GM23338 (cell line): ENCODE measurements around the gene TNS1. TPM values are rescaled to one million over a fixed set of nuclear protein-coding genes. Genes with fewer than 3 reads are reported as not detected.

ENCODE experiments used
- ATAC-seq: fragments of 200-7000 bp; cut with Tn5 transposase; 3 replicates; pipeline ENCODE4 v1.9.1; 2020
- DNase-seq: peaks from one replicate; pipeline ENCODE4 v3.0.0-alpha.2; 2015; ENCODE audit warnings: low spot score
- H2AFZ ChIP-seq: fragments of 200-600 bp; sonication (generic); 2 replicates; pipeline ENCODE4 v1.8.0; 2016; ENCODE audit warnings: antibody characterized with exemption, mild to moderate bottlenecking, moderate library complexity
- H3F3A ChIP-seq: fragments of 200-600 bp; sonication (generic); replicated peaks from 2 replicates; pipeline ENCODE4 v1.8.0; 2017; ENCODE audit warnings: antibody characterized with exemption, mixed run types, low read depth
- H3K27ac ChIP-seq: fragments of 200-600 bp; sonication (generic); 2 replicates; pipeline ENCODE4 v1.6.1; 2016; ENCODE audit warnings: low read depth
- H3K27me3 ChIP-seq: fragments of 200-600 bp; sonication (generic); 2 replicates; pipeline ENCODE4 v1.8.0; 2016; ENCODE audit warnings: mild to moderate bottlenecking, mixed run types, moderate library complexity; ENCODE audit not compliant: insufficient read depth
- H3K36me3 ChIP-seq: fragments of 200-600 bp; sonication (generic); 2 replicates; pipeline ENCODE4 v1.8.0; 2016; ENCODE audit warnings: mild to moderate bottlenecking; ENCODE audit not compliant: insufficient read depth
- H3K4me1 ChIP-seq: fragments of 200-600 bp; sonication (generic); 2 replicates; pipeline ENCODE4 v1.8.0; 2016; ENCODE audit warnings: mild to moderate bottlenecking, moderate library complexity; ENCODE audit not compliant: insufficient read depth
- H3K4me2 ChIP-seq: fragments of 200-600 bp; sonication (generic); 2 replicates; pipeline ENCODE4 v1.7.1; 2017; ENCODE audit warnings: mixed run types
- H3K4me3 ChIP-seq: fragments of 200-600 bp; sonication (generic); 2 replicates; pipeline ENCODE4 v1.6.1; 2016; ENCODE audit warnings: mixed run types
- H3K79me2 ChIP-seq: fragments of 200-600 bp; sonication (generic); replicated peaks from 2 replicates; pipeline ENCODE4 v1.8.0; 2017; ENCODE audit warnings: mild to moderate bottlenecking; ENCODE audit not compliant: insufficient read depth
- H3K9me2 ChIP-seq: fragments of 200-600 bp; sonication (generic); 2 replicates; pipeline ENCODE4 v1.8.0; 2017; ENCODE audit not compliant: insufficient read depth
- H4K20me1 ChIP-seq: fragments of 200-600 bp; sonication (generic); replicated peaks from 2 replicates; pipeline ENCODE4 v1.8.0; 2017; ENCODE audit warnings: mild to moderate bottlenecking; ENCODE audit not compliant: insufficient read depth
- H3K27ac Mint-ChIP-seq: 2 replicates; pipeline ENCODE4 v1.8.0; 2020; ENCODE audit warnings: inconsistent platforms, mild to moderate bottlenecking, moderate library complexity, mixed read lengths
- H3K27me3 Mint-ChIP-seq: 3 replicates; pipeline ENCODE4 v1.8.0; 2022; ENCODE audit warnings: low read depth, mild to moderate bottlenecking, moderate library complexity, mixed read lengths, inconsistent platforms; ENCODE audit not compliant: insufficient read depth, poor library complexity
- H3K36me3 Mint-ChIP-seq: 3 replicates; pipeline ENCODE4 v1.8.0; 2021; ENCODE audit warnings: low read depth, mild to moderate bottlenecking, inconsistent platforms, moderate library complexity, mixed read lengths
- H3K4me1 Mint-ChIP-seq: 3 replicates; pipeline ENCODE4 v1.8.0; 2020; ENCODE audit warnings: mild to moderate bottlenecking, inconsistent platforms, mixed read lengths
- H3K4me3 Mint-ChIP-seq: 3 replicates; pipeline ENCODE4 v1.8.0; 2021; ENCODE audit warnings: moderate library complexity, mild to moderate bottlenecking, inconsistent platforms, mixed read lengths
- H3K9me3 Mint-ChIP-seq: 3 replicates; pipeline ENCODE4 v1.8.0; 2020; ENCODE audit warnings: moderate library complexity, mild to moderate bottlenecking, inconsistent platforms, mixed read lengths
- CREB1 ChIP-seq: fragments of 250-450 bp; sonication (Bioruptor Pico); IDR thresholded peaks from 2 replicates; pipeline ENCODE4 v1.5.0; 2020; ENCODE audit warnings: low read depth, mild to moderate bottlenecking, moderate library complexity
- CTCF ChIP-seq, 2 experiments: fragments of 200-600 bp in 1 of 2; sonication (generic) in 1 of 2; conservative IDR thresholded peaks; 2 replicates each; pipeline versions ENCODE4 v1.5.1 to v1.6.1; 2016 to 2017; ENCODE audit warnings: antibody characterized with exemption in 2 of 2, low read depth in 2 of 2, mild to moderate bottlenecking in 2 of 2, moderate library complexity in 1 of 2
- ETS1 ChIP-seq: IDR thresholded peaks from 2 replicates; pipeline ENCODE4 v1.6.1; 2016; ENCODE audit warnings: antibody characterized with exemption
- EZH2 ChIP-seq: fragments of 200-600 bp; sonication (generic); IDR thresholded peaks from one replicate; pipeline ENCODE4 v1.8.0; 2017; ENCODE audit warnings: antibody characterized with exemption, mild to moderate bottlenecking, low read depth; ENCODE audit not compliant: unreplicated experiment
- EZH2phosphoT487 ChIP-seq: fragments of 200-600 bp; sonication (generic); IDR thresholded peaks from one replicate; pipeline ENCODE4 v1.8.1; 2018; ENCODE audit warnings: antibody characterized with exemption; ENCODE audit not compliant: unreplicated experiment
- JUNB ChIP-seq: IDR thresholded peaks from one replicate; pipeline ENCODE4 v1.6.1; 2016; ENCODE audit warnings: antibody characterized with exemption; ENCODE audit not compliant: unreplicated experiment
- NANOG ChIP-seq: IDR thresholded peaks from 2 replicates; pipeline ENCODE4 v1.6.1; 2016; ENCODE audit warnings: antibody characterized with exemption, borderline replicate concordance
- POLR2AphosphoS5 ChIP-seq: IDR thresholded peaks from 2 replicates; pipeline ENCODE4 v1.6.1; 2016; ENCODE audit warnings: antibody characterized with exemption, low read depth
- REST ChIP-seq: IDR thresholded peaks from one replicate; pipeline ENCODE4 v1.6.1; 2018; ENCODE audit warnings: antibody characterized with exemption; ENCODE audit not compliant: unreplicated experiment
- STAT1 ChIP-seq: IDR thresholded peaks from one replicate; pipeline ENCODE4 v1.6.1; 2016; ENCODE audit warnings: antibody characterized with exemption; ENCODE audit not compliant: unreplicated experiment
- ZNF114 ChIP-seq: fragments of 250-450 bp; sonication (Bioruptor Pico); IDR thresholded peaks from 2 replicates; pipeline ENCODE4 v1.5.0; 2020; ENCODE audit warnings: mild to moderate bottlenecking, moderate library complexity
- ZNF331 ChIP-seq: fragments of 250-450 bp; sonication (Bioruptor Pico); IDR thresholded peaks from 2 replicates; pipeline ENCODE4 v1.5.0; 2020; ENCODE audit warnings: low read depth, mild to moderate bottlenecking, moderate library complexity
- ZNF462 ChIP-seq: fragments of 250-450 bp; sonication (Bioruptor Pico); IDR thresholded peaks from 2 replicates; pipeline ENCODE4 v1.5.0; 2020; ENCODE audit warnings: mild to moderate bottlenecking, moderate library complexity
- polyA plus RNA-seq: library from polyadenylated mRNA; unstranded; fragments of >200 nt; fragmentation: Nextera tagmentation; extraction: Ambion mirVana; gene quantifications from 2 replicates; pipeline ENCODE4 v1.2.1, GENCODE V29; 2016
- total RNA-seq: library from RNA; depleted of rRNA; stranded (reverse); fragments of >200 nt; shearing (Covaris generic); gene quantifications from 2 replicates; pipeline ENCODE4 v1.2.3, GENCODE V29; 2014

TNS1 gene
- total and polyA plus RNA-seq, 2 experiments from 2014 or later = 2.0 to 7.4 TPM

GRCh38 chr2:218001629-218002028 is 1.2 kb downstream of the TNS1 start:
- no peaks in the 10 kb centered on the region for H3K36me3 Mint-ChIP-seq
- Histone ChIP-seq H3K4me1 (peaks cover 14% of the 10 kb centered on the region; the same call in 1 of the 2 replicates), H3K4me2 (peak overlapping the region; percentile 32; the same call in 1 of the 2 replicates)

More at GRCh38 chr2:218001629-218002028, 1.2 kb downstream of the TNS1 start:
- peaks cover 31% of the 10 kb centered on the region for H3K4me1 Mint-ChIP-seq
- no peak; the same call in 2 of the 3 replicates for ATAC-seq
- Histone ChIP-seq H4K20me1 (no peaks in the 10 kb centered on the region), H3K27ac (no peak overlapping the region), H3K36me3 (no peaks in the 10 kb centered on the region), H3K79me2 (no peaks in the 10 kb centered on the region), H3F3A (no peaks in the 10 kb centered on the region), H3K27me3 (no peaks in the 10 kb centered on the region), H3K9me2 (no peaks in the 10 kb centered on the region), H3K4me3 (no peak overlapping the region), H2AFZ (peak overlapping the region; percentile 59; the same call in 1 of the 2 replicates)
- no peaks in the 10 kb centered on the region for H3K9me3 Mint-ChIP-seq
- H3K27me3 Mint-ChIP-seq = peaks cover 18% of the 10 kb centered on the region
- no peak for DNase-seq
- no peak overlapping the region; the same call in 1 of the 2 replicates for H3K27ac Mint-ChIP-seq
- H3K4me3 Mint-ChIP-seq = no peak overlapping the region
- TF ChIP-seq ZNF462 (no peak), CREB1 (CRISPR knock-in tag) (no peak), JUNB (no peak), CTCF (conservative IDR thresholded peaks at IDR 0.05; ENCODE audit: low read depth in 2 of 2) (no peak), EZH2 (no peak), ETS1 (no peak), POLR2AphosphoS5 (no peak), STAT1 (no peak), EZH2phosphoT487 (no peak), ZNF331 (CRISPR knock-in tag) (no peak), REST (no peak), ZNF114 (CRISPR knock-in tag) (no peak), NANOG (no peak)
